Measurements from ENCODE around the gene STK17A. TPM values are rescaled to one million over a fixed set of nuclear protein-coding genes. Genes with fewer than 3 reads are reported as not detected.

STK17A gene
- total and polyA plus RNA-seq, 2 of the 8 experiments (the other 6 are each of a cell fraction or from before 2014, with no cell fraction given): 2.2 to 12.2 TPM

GRCh38 chr7:43646603-43647338, 63.9 kb downstream of the STK17A start:
- H3K4ac ChIP-seq (replicated peaks; ENCODE audit: insufficient read length, low read depth, low read length): no peak overlapping the region
- peaks cover 0 to 43% (median 10%) of the 10 kb centered on the region in 4 experiments; a peak in 6 of 8 replicates for H3K36me3 ChIP-seq (ENCODE audit: control insufficient read depth in 2 of 4, insufficient read depth in 4 of 4, low read length in 3 of 4)
- H2BK15ac ChIP-seq (ENCODE audit: low read length): no peak overlapping the region
- peak overlapping the region; percentile 55; the same call in 1 of the 2 replicates for H2AK5ac ChIP-seq (ENCODE audit: low read depth, low read length)
- no peak overlapping the region for H3K4me3 ChIP-seq (ENCODE audit: extremely low read depth in 1 of 4, insufficient read depth in 2 of 4, low read depth in 3 of 4, low read length in 4 of 4)
- no peak overlapping the region for H3K56ac ChIP-seq (replicated peaks; ENCODE audit: insufficient read length, low read depth, low read length)
- no peak overlapping the region for H2BK20ac ChIP-seq (ENCODE audit: low read length)
- no peak overlapping the region for H3K23ac ChIP-seq (ENCODE audit: insufficient read length)
- 61% methylated on average over 8 of the region's 8 CpGs; no CpG with 5 or more reads in 1 of the 2 experiments for WGBS, 2 experiments (ENCODE audit: extremely low coverage in 1 of 2, insufficient coverage in 1 of 2, insufficient read length in 1 of 2, insufficient replicate concordance in 2 of 2, low coverage in 1 of 2, low lambda C conversion rate in 2 of 2, missing lambda C conversion rate in 1 of 2)
- H3K27me3 ChIP-seq (replicated peaks in 1 of 4; ENCODE audit: control insufficient read depth in 3 of 4, extremely low read depth in 1 of 4, insufficient read depth in 3 of 4, low read length in 3 of 4): no peaks in the 10 kb centered on the region
- CTCF ChIA-PET (ENCODE audit: partially characterized antibody): interaction anchor here (0.7 to 1.6 kb wide), 3 partner anchors 12 to 102 kb away, joined by 3 to 10 read pairs (median 3); partner anchors contain the start of gene STK17A
- no peak overlapping the region for H4K5ac ChIP-seq (ENCODE audit: insufficient read length, low read depth, low read length)
- H2BK5ac ChIP-seq (ENCODE audit: low read depth, low read length): peak overlapping the region; percentile 97
- POLR2A ChIA-PET (ENCODE audit: partially characterized antibody): interaction anchor here (0.6 to 1.8 kb wide), 4 partner anchors 35 to 196 kb away, joined by 3 to 6 read pairs (median 4); partner anchors contain the start of genes COA1 and STK17A
- FAIRE-seq: no peak
- H4K8ac ChIP-seq (ENCODE audit: extremely low read depth, insufficient read depth, low read length): no peak overlapping the region
- peaks cover 0 to 16% of the 10 kb centered on the region in 2 experiments; a peak in 1 of 4 replicates for H3K79me2 ChIP-seq (ENCODE audit: control insufficient read depth in 1 of 2, insufficient read depth in 2 of 2, low read length in 2 of 2)
- H2BK12ac ChIP-seq (ENCODE audit: low read depth, low read length): peak overlapping the region; percentile 89; the same call in 1 of the 2 replicates
- peak overlapping the region; percentile 32 for H4K91ac ChIP-seq (replicated peaks; ENCODE audit: insufficient read length, low read length)
- H4K20me1 ChIP-seq (replicated peaks in 1 of 2; ENCODE audit: control insufficient read depth in 1 of 2, insufficient read depth in 2 of 2, low read length in 2 of 2): no peaks in the 10 kb centered on the region
- H2AFZ ChIP-seq (ENCODE audit: low read length): no peak overlapping the region
- peaks cover 8% of the 10 kb centered on the region for H3K79me1 ChIP-seq (ENCODE audit: low read depth, low read length)
- peak overlapping the region; percentile 14 to 31 for H3K4me2 ChIP-seq (ENCODE audit: insufficient read depth in 1 of 2, low read depth in 2 of 2, low read length in 2 of 2)
- peaks cover 13 to 23% (median 17%) of the 10 kb centered on the region in 4 experiments for H3K4me1 ChIP-seq (replicated peaks in 1 of 4; ENCODE audit: control insufficient read depth in 3 of 4, insufficient read depth in 4 of 4, low read length in 3 of 4)
- no peak overlapping the region for H2BK120ac ChIP-seq (replicated peaks; ENCODE audit: low read depth, low read length)
- no peaks in the 10 kb centered on the region for H3K9me3 ChIP-seq (ENCODE audit: insufficient read depth in 2 of 2, low read depth in 1 of 2, low read length in 1 of 2)
- no peak overlapping the region for H3K14ac ChIP-seq (ENCODE audit: insufficient read length)
- H3K23me2 ChIP-seq (ENCODE audit: low read depth, low read length): no peaks in the 10 kb centered on the region; the same call in 1 of the 2 replicates
- H3K9ac ChIP-seq (replicated peaks in 1 of 4; ENCODE audit: extremely low read depth in 1 of 4, low read depth in 3 of 4, low read length in 3 of 4): peak overlapping the region in 2 of 4 experiments; percentile 2 to 19; a peak in 2 of 7 replicates
- no peak for DNase-seq (ENCODE audit: low read depth in 1 of 2, low spot score in 2 of 2)
- H3K18ac ChIP-seq (ENCODE audit: extremely low read depth, low read length): peak overlapping the region; percentile 10; the same call in 1 of the 2 replicates
- H3K27ac ChIP-seq (ENCODE audit: low read depth, low read length): peak overlapping the region; percentile 71
- TF ChIP-seq POU5F1 (IDR thresholded peaks at IDR 0.05; ENCODE audit: low read depth, low read length) (no peak), RAD21 (IDR thresholded peaks at IDR 0.05 in 1 of 2, conservative IDR thresholded peaks at IDR 0.05 in 1 of 2; ENCODE audit: low read depth in 2 of 2, low read length in 2 of 2) (no peak), TAF7 (optimal IDR thresholded peaks at IDR 0.05; ENCODE audit: borderline replicate concordance, low read depth, low read length) (no peak), SIRT6 (IDR thresholded peaks at IDR 0.05; ENCODE audit: low read length) (no peak), CBX5 (IDR thresholded peaks at IDR 0.05; ENCODE audit: low read depth, low read length) (no peak), ATF3 (IDR thresholded peaks at IDR 0.05; ENCODE audit: insufficient read depth, low read depth, low read length) (no peak), BRCA1 (IDR thresholded peaks at IDR 0.05; ENCODE audit: low read depth, low read length) (no peak), SIN3A (conservative IDR thresholded peaks at IDR 0.05 in 1 of 2, IDR thresholded peaks at IDR 0.05 in 1 of 2; ENCODE audit: low read depth in 1 of 2, low read length in 2 of 2) (no peak), EZH2 (IDR thresholded peaks at IDR 0.05; ENCODE audit: low read depth, low read length, severe bottlenecking) (no peak), CREB1 (IDR thresholded peaks at IDR 0.05) (no peak)
